Effector memory CD8-positive, alpha-beta T cell (primary cell): Measurements from ENCODE around the gene HK2.
A peak's percentile ranks its signal among the peaks of the same experiment; 100 is the strongest.
"Not testable (repeated sequence)": the region's sequence is repeated elsewhere in the genome, so short reads cannot be mapped to it uniquely, and the experiment has no call there.

ENCODE experiments used
- ATAC-seq: fragments of 150-1000 bp; cut with Tn5 transposase; replicated peaks from 2 replicates; pipeline ENCODE4 v1.10.0; 2021; ENCODE audit warnings: mild to moderate bottlenecking, moderate library complexity
- DNase-seq, 3 experiments: peaks; one replicate each; pipeline ENCODE4 v3.0.0; 2021
- H3K27ac Mint-ChIP-seq, 2 donors: one replicate each; pipeline ENCODE4 v1.8.0; 2022; ENCODE audit warnings: mild to moderate bottlenecking in 2 of 2, mixed read lengths in 2 of 2, moderate library complexity in 2 of 2
- H3K27me3 Mint-ChIP-seq, 2 donors: one replicate each; pipeline ENCODE4 v1.8.0; 2022; ENCODE audit warnings: mixed read lengths in 2 of 2
- H3K36me3 Mint-ChIP-seq: one replicate; pipeline ENCODE4 v1.8.0; 2022; ENCODE audit warnings: mild to moderate bottlenecking, moderate library complexity, mixed read lengths; ENCODE audit not compliant: insufficient read depth
- H3K4me1 Mint-ChIP-seq, 2 donors: one replicate each; pipeline ENCODE4 v1.8.0; 2022; ENCODE audit warnings: low read depth in 2 of 2, mixed read lengths in 2 of 2
- H3K4me3 Mint-ChIP-seq, 2 donors: one replicate each; pipeline ENCODE4 v1.8.0; 2022; ENCODE audit warnings: mild to moderate bottlenecking in 2 of 2, mixed read lengths in 2 of 2, moderate library complexity in 2 of 2
- H3K9me3 Mint-ChIP-seq, 2 donors: one replicate each; pipeline ENCODE4 v1.8.0; 2022; ENCODE audit warnings: mixed read lengths in 2 of 2

Gene HK2

GRCh38 chr2:74881626-74882298, 47.8 kb downstream of the HK2 start:
- Mint-ChIP-seq H3K27ac (peak overlapping the region in 1 of 2 donors; percentile 62), H3K36me3 (peaks cover 2% of the 10 kb centered on the region), H3K4me1 (peaks cover 2 to 7% of the 10 kb centered on the region in 2 donors), H3K27me3 (no peaks in the 10 kb centered on the region), H3K4me3 (no peak overlapping the region), H3K9me3 (no peaks in the 10 kb centered on the region)
- DNase-seq (no peak), ATAC-seq (no peak)

GRCh38 chr2:74882299-74882687, 48.4 kb downstream of the HK2 start:
- ATAC-seq (no peak), DNase-seq (no peak)
- Mint-ChIP-seq H3K36me3 (peaks cover 2% of the 10 kb centered on the region), H3K27ac (peak overlapping the region in 1 of 2 donors; percentile 62), H3K4me3 (no peak overlapping the region), H3K4me1 (peaks cover 2 to 7% of the 10 kb centered on the region in 2 donors), H3K9me3 (no peaks in the 10 kb centered on the region), H3K27me3 (no peaks in the 10 kb centered on the region)

GRCh38 chr2:74883011-74883410, 49.1 kb downstream of the HK2 start:
- Mint-ChIP-seq H3K27ac (no peak overlapping the region), H3K36me3 (peaks cover 2% of the 10 kb centered on the region)
- DNase-seq, result no peak

GRCh38 chr2:74884118-74884762, 50.3 kb downstream of the HK2 start:
- Mint-ChIP-seq H3K36me3 (no peaks in the 10 kb centered on the region), H3K4me1 (peaks cover 2 to 7% of the 10 kb centered on the region in 2 donors), H3K27ac (no peak overlapping the region), H3K27me3 (no peaks in the 10 kb centered on the region), H3K4me3 (no peak overlapping the region), H3K9me3 (no peaks in the 10 kb centered on the region)
- DNase-seq, result no peak
- ATAC-seq, result no peak

More at GRCh38 chr2:74883011-74883410, 49.1 kb downstream of the HK2 start:
- no peak for ATAC-seq
- Mint-ChIP-seq H3K9me3 (no peaks in the 10 kb centered on the region), H3K4me1 (peaks cover 2 to 7% of the 10 kb centered on the region in 2 donors), H3K4me3 (no peak overlapping the region), H3K27me3 (no peaks in the 10 kb centered on the region)

GRCh38 chr2:74884866-74885265, 50.9 kb downstream of the HK2 start:
- no peaks in the 10 kb centered on the region for H3K27me3 Mint-ChIP-seq

GRCh38 chr2:74886251-74886650, 52.3 kb downstream of the HK2 start:
- peaks cover 2 to 7% of the 10 kb centered on the region in 2 donors for H3K4me1 Mint-ChIP-seq
- no peak overlapping the region for H3K4me3 Mint-ChIP-seq
- H3K27ac Mint-ChIP-seq, result peak overlapping the region in 1 of 2 donors; percentile 79
- ATAC-seq, result no peak
- no peak for DNase-seq
- H3K36me3 Mint-ChIP-seq, result no peaks in the 10 kb centered on the region
- no peaks in the 10 kb centered on the region for H3K9me3 Mint-ChIP-seq
- H3K27me3 Mint-ChIP-seq, result no peaks in the 10 kb centered on the region

More at GRCh38 chr2:74884866-74885265, 50.9 kb downstream of the HK2 start:
- Mint-ChIP-seq H3K4me3 (no peak overlapping the region), H3K27ac (peak overlapping the region in 1 of 2 donors; percentile 77), H3K36me3 (no peaks in the 10 kb centered on the region), H3K9me3 (no peaks in the 10 kb centered on the region), H3K4me1 (peaks cover 2 to 7% of the 10 kb centered on the region in 2 donors)
- ATAC-seq, result no peak
- DNase-seq, result no peak

- no peak overlapping the region for H3K27ac Mint-ChIP-seq
- no peak overlapping the region for H3K4me3 Mint-ChIP-seq
- ATAC-seq, result no peak
- no peaks in the 10 kb centered on the region for H3K27me3 Mint-ChIP-seq
- no peaks in the 10 kb centered on the region for H3K9me3 Mint-ChIP-seq
- H3K4me1 Mint-ChIP-seq, result peaks cover 2 to 7% of the 10 kb centered on the region in 2 donors
- no peak for DNase-seq
- no peaks in the 10 kb centered on the region for H3K36me3 Mint-ChIP-seq
Observed at GRCh38 chr2:74886811-74887210, 52.9 kb downstream of the HK2 start.

- Mint-ChIP-seq H3K36me3 (no peaks in the 10 kb centered on the region), H3K27me3 (no peaks in the 10 kb centered on the region), H3K4me3 (no peak overlapping the region), H3K4me1 (peaks cover 2 to 7% of the 10 kb centered on the region in 2 donors), H3K27ac (no peak overlapping the region), H3K9me3 (no peaks in the 10 kb centered on the region)
- no peak for ATAC-seq
- DNase-seq, result no peak
Observed at GRCh38 chr2:74887445-74887951, 53.6 kb downstream of the HK2 start.

- no peaks in the 10 kb centered on the region for H3K36me3 Mint-ChIP-seq
- no peak overlapping the region for H3K4me3 Mint-ChIP-seq
- ATAC-seq (no peak), DNase-seq (no peak)
- peaks cover 2 to 7% of the 10 kb centered on the region in 2 donors for H3K4me1 Mint-ChIP-seq
- H3K9me3 Mint-ChIP-seq, result no peaks in the 10 kb centered on the region
- no peaks in the 10 kb centered on the region for H3K27me3 Mint-ChIP-seq
- H3K27ac Mint-ChIP-seq, result peak overlapping the region in 1 of 2 donors; percentile 37
Observed at GRCh38 chr2:74887960-74888700, 54.2 kb downstream of the HK2 start.

- Mint-ChIP-seq H3K27ac (no peak overlapping the region), H3K36me3 (no peaks in the 10 kb centered on the region), H3K4me1 (peaks cover 2 to 7% of the 10 kb centered on the region in 2 donors), H3K4me3 (no peak overlapping the region), H3K9me3 (no peaks in the 10 kb centered on the region), H3K27me3 (no peaks in the 10 kb centered on the region)
- DNase-seq (no peak), ATAC-seq (no peak)
Observed at GRCh38 chr2:74889159-74889558, 55.2 kb downstream of the HK2 start.

- H3K4me3 Mint-ChIP-seq, result no peak overlapping the region
- no peaks in the 10 kb centered on the region for H3K4me1 Mint-ChIP-seq
- H3K9me3 Mint-ChIP-seq, result no peaks in the 10 kb centered on the region
- no peak for ATAC-seq
- peaks cover 0 to 9% of the 10 kb centered on the region in 2 donors for H3K27me3 Mint-ChIP-seq
- H3K36me3 Mint-ChIP-seq, result no peaks in the 10 kb centered on the region
- DNase-seq, result no peak
- H3K27ac Mint-ChIP-seq, result no peak overlapping the region
Observed at GRCh38 chr2:74890711-74891110, 56.8 kb downstream of the HK2 start.

- DNase-seq (no peak), ATAC-seq (no peak)
- Mint-ChIP-seq H3K4me3 (no peak overlapping the region), H3K36me3 (no peaks in the 10 kb centered on the region), H3K4me1 (no peaks in the 10 kb centered on the region), H3K9me3 (no peaks in the 10 kb centered on the region), H3K27ac (no peak overlapping the region), H3K27me3 (peaks cover 0 to 11% of the 10 kb centered on the region in 2 donors)
Observed at GRCh38 chr2:74891136-74891764, 57.3 kb downstream of the HK2 start.

GRCh38 chr2:74891816-74892215, 57.9 kb downstream of the HK2 start:
- H3K4me3 Mint-ChIP-seq, DNase-seq, ATAC-seq, H3K27ac Mint-ChIP-seq, H3K36me3 Mint-ChIP-seq, H3K4me1 Mint-ChIP-seq, H3K9me3 Mint-ChIP-seq: not testable (repeated sequence)
- H3K27me3 Mint-ChIP-seq, result peaks cover 0 to 11% of the 10 kb centered on the region in 2 donors
